IMR-90 (cell line): ENCODE results near the gene CHMP5. TPM values are rescaled to one million over a fixed set of nuclear protein-coding genes. Genes with fewer than 3 reads are reported as not detected.

Experiments
- ATAC-seq: fragments of 200-7000 bp; cut with Tn5 transposase; 2 replicates; pipeline ENCODE4 v1.9.1; 2020; ENCODE audit warnings: low read depth, mild to moderate bottlenecking, moderate library complexity
- BruUV-seq: library from RNA; stranded (reverse); fragments of 400-500 nt; replicated peaks from 2 replicates; lab custom pipeline; 2021; lab: Mats Ljungman, UMichigan
- CTCF ChIA-PET: fragments of 300-600 bp; formaldehyde crosslinking; extraction: SDS; loops from one replicate; lab custom pipeline; 2021; ENCODE audit warnings: antibody characterized with exemption; lab: Yijun Ruan, JAX
- POLR2A ChIA-PET: fragments of 300-600 bp; sonication (Branson Sonifier 250); formaldehyde crosslinking; loops from one replicate; lab custom pipeline; 2022; ENCODE audit warnings: antibody characterized with exemption; ENCODE audit not compliant: unreplicated experiment; lab: Charles Lee
- DNase-seq: peaks from one replicate; pipeline ENCODE4 v3.0.0; 2013
- H2AFZ ChIP-seq: replicated peaks from 2 replicates; pipeline ENCODE3; 2013; ENCODE audit warnings: low read length, mild to moderate bottlenecking; ENCODE audit not compliant: poor library complexity
- H2AK5ac ChIP-seq: 2 replicates; pipeline ENCODE4 v1.6.1; 2013; ENCODE audit warnings: low read depth, low read length, inconsistent platforms
- H2AK9ac ChIP-seq: replicated peaks from 2 replicates; pipeline ENCODE3; 2013; ENCODE audit warnings: mild to moderate bottlenecking, low read depth, low read length, moderate library complexity; ENCODE audit not compliant: poor library complexity
- H2BK120ac ChIP-seq: 2 replicates; pipeline ENCODE4 v1.6.1; 2013; ENCODE audit warnings: low read depth, low read length, inconsistent platforms
- H2BK15ac ChIP-seq: 3 replicates; pipeline ENCODE4 v1.6.1; 2013; ENCODE audit warnings: low read depth, low read length, inconsistent platforms
- H2BK20ac ChIP-seq: 2 replicates; pipeline ENCODE4 v1.6.1; 2013; ENCODE audit warnings: low read depth, mild to moderate bottlenecking, inconsistent platforms, low read length, moderate library complexity
- H2BK5ac ChIP-seq: 2 replicates; pipeline ENCODE4 v1.6.1; 2013; ENCODE audit warnings: mild to moderate bottlenecking, low read depth, low read length, inconsistent platforms; ENCODE audit not compliant: poor library complexity, severe bottlenecking
- H3K14ac ChIP-seq: replicated peaks from 2 replicates; pipeline ENCODE4 v1.6.1; 2013; ENCODE audit warnings: low read depth, low read length, inconsistent platforms
- H3K18ac ChIP-seq: 2 replicates; pipeline ENCODE4 v1.6.1; 2013; ENCODE audit warnings: low read depth, low read length, control low read depth
- H3K23ac ChIP-seq: 2 replicates; pipeline ENCODE4 v1.6.1; 2013; ENCODE audit warnings: low read depth, low read length, inconsistent platforms
- H3K27ac ChIP-seq: 2 replicates; pipeline ENCODE4 v1.5.1; 2013; ENCODE audit warnings: mild to moderate bottlenecking, control low read depth, low read length; ENCODE audit not compliant: insufficient read depth
- H3K27me3 ChIP-seq: 2 replicates; pipeline ENCODE4 v1.6.1; 2013; ENCODE audit warnings: low read length; ENCODE audit not compliant: control insufficient read depth, insufficient read depth
- H3K36me3 ChIP-seq: 2 replicates; pipeline ENCODE4 v1.6.1; 2013; ENCODE audit warnings: low read length, mixed read lengths; ENCODE audit not compliant: control insufficient read depth, insufficient read depth
- H3K4ac ChIP-seq: 2 replicates; pipeline ENCODE4 v1.6.1; 2013; ENCODE audit warnings: low read depth, low read length, inconsistent platforms
- H3K4me1 ChIP-seq: 2 replicates; pipeline ENCODE4 v1.6.1; 2013; ENCODE audit warnings: low read length, mixed read lengths; ENCODE audit not compliant: control insufficient read depth, insufficient read depth
- H3K4me2 ChIP-seq: 2 replicates; pipeline ENCODE4 v1.6.1; 2013; ENCODE audit warnings: low read depth, mild to moderate bottlenecking, control low read depth, low read length, moderate library complexity
- H3K4me3 ChIP-seq: 2 replicates; pipeline ENCODE4 v1.5.1; 2013; ENCODE audit warnings: low read depth, mild to moderate bottlenecking, control low read depth, low read length, moderate library complexity; ENCODE audit not compliant: insufficient read depth
- H3K56ac ChIP-seq: 2 replicates; pipeline ENCODE4 v1.6.1; 2013; ENCODE audit warnings: low read length, inconsistent platforms; ENCODE audit not compliant: insufficient read depth; ENCODE audit errors: extremely low read depth
- H3K79me1 ChIP-seq, 2 experiments: 2 replicates each; pipeline ENCODE4 v1.6.1; 2013; ENCODE audit warnings: low read length in 2 of 2, inconsistent platforms in 1 of 2, low read depth in 1 of 2
- H3K9ac ChIP-seq: 2 replicates; pipeline ENCODE4 v1.6.1; 2013; ENCODE audit warnings: low read depth, low read length, control low read depth
- H3K9me1 ChIP-seq: 2 replicates; pipeline ENCODE4 v1.6.1; 2013; ENCODE audit warnings: low read length, inconsistent platforms; ENCODE audit not compliant: insufficient read depth
- H3K9me3 ChIP-seq: 2 replicates; pipeline ENCODE4 v1.6.1; 2013; ENCODE audit warnings: low read length; ENCODE audit not compliant: control insufficient read depth, insufficient read depth
- H4K20me1 ChIP-seq: 2 replicates; pipeline ENCODE4 v1.6.1; 2013; ENCODE audit warnings: low read length, inconsistent platforms; ENCODE audit not compliant: insufficient read depth
- H4K5ac ChIP-seq: 2 replicates; pipeline ENCODE4 v1.6.1; 2013; ENCODE audit warnings: mild to moderate bottlenecking, low read depth, low read length, control low read depth
- H4K8ac ChIP-seq, 2 experiments: 2 replicates each; pipeline ENCODE4 v1.6.1; 2013; ENCODE audit warnings: low read depth in 2 of 2, low read length in 2 of 2, control low read depth in 1 of 2, inconsistent platforms in 1 of 2
- H4K91ac ChIP-seq: 2 replicates; pipeline ENCODE4 v1.6.1; 2013; ENCODE audit warnings: low read depth, low read length, inconsistent platforms; ENCODE audit not compliant: insufficient read depth
- BHLHE40 ChIP-seq: fragments of 150-350 bp; IDR thresholded peaks from 2 replicates; pipeline ENCODE4 v1.6.1; 2016; ENCODE audit warnings: mild to moderate bottlenecking, low read depth, low read length
- CEBPB ChIP-seq: IDR thresholded peaks from 2 replicates; pipeline ENCODE4 v1.6.1; 2012; ENCODE audit warnings: low read depth, low read length, improper control_type of control experiment
- CHD1 ChIP-seq: IDR thresholded peaks from 2 replicates; pipeline ENCODE4 v1.6.1; 2012; ENCODE audit warnings: low read depth, low read length, improper control_type of control experiment
- FOS ChIP-seq: fragments of 150-350 bp; IDR thresholded peaks from 2 replicates; pipeline ENCODE4 v1.6.1; 2016; ENCODE audit warnings: low read depth, low read length
- MAZ ChIP-seq: IDR thresholded peaks from 2 replicates; pipeline ENCODE4 v1.6.1; 2012; ENCODE audit warnings: low read depth, mild to moderate bottlenecking, low read length, improper control_type of control experiment, moderate library complexity, borderline replicate concordance
- MXI1 ChIP-seq: IDR thresholded peaks from 2 replicates; pipeline ENCODE4 v1.6.1; 2012; ENCODE audit warnings: low read depth, mild to moderate bottlenecking, low read length, moderate library complexity, borderline replicate concordance
- NFE2L2 ChIP-seq: fragments of 150-350 bp; IDR thresholded peaks from 2 replicates; pipeline ENCODE4 v1.6.1; 2016; ENCODE audit warnings: low read depth, mild to moderate bottlenecking, low read length
- POLR2A ChIP-seq: IDR thresholded peaks from 2 replicates; pipeline ENCODE4 v1.6.1; 2012; ENCODE audit warnings: mild to moderate bottlenecking, low read depth, low read length
- RCOR1 ChIP-seq: IDR thresholded peaks from 2 replicates; pipeline ENCODE4 v1.6.1; 2012; ENCODE audit warnings: mild to moderate bottlenecking, low read length, improper control_type of control experiment; ENCODE audit not compliant: insufficient replicate concordance
- RFX5 ChIP-seq: IDR thresholded peaks from 2 replicates; pipeline ENCODE4 v1.8.0; 2012; ENCODE audit warnings: low read depth, mild to moderate bottlenecking, low read length, moderate library complexity
- SMC3 ChIP-seq: fragments of 150-350 bp; IDR thresholded peaks from 2 replicates; pipeline ENCODE4 v1.6.1; 2016; ENCODE audit warnings: low read depth, mild to moderate bottlenecking, antibody characterized with exemption, low read length, moderate library complexity
- WGBS, 2 experiments: methylation state at CpG; one replicate each; pipeline versions ENCODE4 v1.1.5 to v1.1.7; 2013; ENCODE audit warnings: missing lambda C conversion rate in 2 of 2; ENCODE audit not compliant: insufficient read length in 1 of 2; ENCODE audit errors: extremely low coverage in 2 of 2; 5-methylcytosine and 5-hydroxymethylcytosine counted together
- dilution Hi-C: fragments of 300-500 bp; cut with HindIII; formaldehyde crosslinking; loops from one replicate; pipeline ENCODE4 v1.14.3; 2018; ENCODE audit warnings: low sequenced_read_pairs; ENCODE audit not compliant: unreplicated experiment
- in situ Hi-C: fragments of 300-500 bp; cut with MboI; formaldehyde crosslinking; loops from 3 replicates; pipeline ENCODE4 v1.14.3; 2019; ENCODE audit warnings: low sequenced_read_pairs, inconsistent platforms, mixed read lengths
- intact Hi-C: fragments of 100-400 bp; cut with micrococcal nuclease; formaldehyde crosslinking; loops from 2 replicates; pipeline ENCODE4 v1.10.0; 2022
- polyA plus RNA-seq, 3 experiments: library from polyadenylated mRNA; depleted of rRNA; stranded (reverse); fragments of >200 nt; gene quantifications; 2 replicates each; pipeline ENCODE4 v1.2.3, GENCODE V29; 2012; ENCODE audit warnings: low replicate concordance in 1 of 3
- total RNA-seq: library from RNA; depleted of rRNA; stranded (reverse); fragments of >200 nt; gene quantifications from 2 replicates; pipeline ENCODE4 v1.2.3, GENCODE V29; 2012
- TF ChIP-seq, protein P1 (sequence below): fragments of 150-350 bp; IDR thresholded peaks from 2 replicates; pipeline ENCODE4 v1.6.1; 2016; ENCODE audit warnings: low read depth, mild to moderate bottlenecking, low read length, moderate library complexity, borderline replicate concordance
- TF ChIP-seq, protein P2 (sequence below): conservative IDR thresholded peaks from 2 replicates; pipeline ENCODE4 v1.5.1; 2012; ENCODE audit warnings: mild to moderate bottlenecking, low read depth, low read length, improper control_type of control experiment
- TF ChIP-seq, protein P3 (sequence below): fragments of 150-350 bp; IDR thresholded peaks from 2 replicates; pipeline ENCODE4 v1.6.1; 2017; ENCODE audit warnings: mild to moderate bottlenecking, antibody characterized with exemption, low read length, low read depth

Gene CHMP5
- total and polyA plus RNA-seq, 2 of the 4 experiments (the other 2 are of a cell fraction) = 70.6 to 80.8 TPM

DNA sequence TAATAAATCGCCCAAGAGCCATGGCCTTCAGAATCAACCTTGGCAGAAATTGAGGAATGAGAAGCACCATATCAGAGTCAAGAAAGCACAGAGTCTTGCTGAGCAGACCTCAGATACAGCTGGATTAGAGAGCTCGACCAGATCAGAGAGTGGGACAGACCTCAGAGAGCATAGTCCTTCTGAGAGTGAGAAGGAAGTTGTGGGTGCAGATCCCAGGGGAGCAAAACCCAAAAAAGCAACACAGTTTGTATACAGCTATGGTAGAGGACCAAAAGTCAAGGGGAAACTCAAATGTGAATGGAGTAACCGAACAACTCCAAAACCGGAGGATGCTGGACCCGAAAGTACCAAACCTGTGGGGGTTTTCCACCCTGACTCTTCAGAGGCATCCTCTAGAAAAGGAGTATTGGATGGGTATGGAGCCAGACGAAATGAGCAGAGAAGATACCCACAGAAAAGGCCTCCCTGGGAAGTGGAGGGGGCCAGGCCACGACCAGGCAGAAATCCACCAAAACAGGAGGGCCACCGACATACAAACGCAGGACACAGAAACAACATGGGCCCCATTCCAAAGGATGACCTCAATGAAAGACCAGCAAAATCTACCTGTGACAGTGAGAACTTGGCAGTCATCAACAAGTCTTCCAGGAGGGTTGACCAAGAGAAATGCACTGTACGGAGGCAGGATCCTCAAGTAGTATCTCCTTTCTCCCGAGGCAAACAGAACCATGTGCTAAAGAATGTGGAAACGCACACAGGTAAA is 30.0 kb downstream of the CHMP5 start:
- H3K4me1 ChIP-seq = peaks cover 5% of the 10 kb centered on the region; the same call in 1 of the 2 replicates
- H3K9me1 ChIP-seq = peaks cover 10% of the 10 kb centered on the region
- no peak overlapping the region for H4K8ac ChIP-seq
- H3K14ac ChIP-seq = no peak overlapping the region
- H2BK15ac ChIP-seq = no peak overlapping the region
- H4K91ac ChIP-seq = no peak overlapping the region
- peak overlapping the region; percentile 13; the same call in 1 of the 2 replicates for H2AK5ac ChIP-seq
- WGBS, 2 experiments = 100% methylated on average over 3 of the region's 12 CpGs; no CpG with 5 or more reads in 1 of the 2 experiments
- intact Hi-C loops (loop anchor here (10.0 kb wide), 1 partner anchor 60 kb away; no protein-coding TSS in a partner anchor), in situ Hi-C loops (loop anchor here (5.0 kb wide), 1 partner anchor 172 kb away; no protein-coding TSS in a partner anchor), dilution Hi-C loops (loop anchor here (25.0 kb wide), 1 partner anchor 167 kb away; the partner anchor contains the start of gene NOL6)
- ChIA-PET CTCF (interaction anchor here (0.6 kb wide), 1 partner anchor 8 kb away, joined by 5 read pairs; no protein-coding TSS in a partner anchor), POLR2A (no interaction called here)
- no peaks in the 10 kb centered on the region for H3K27me3 ChIP-seq
- H3K4me3 ChIP-seq = no peak overlapping the region
- 0 out of 2 replicates have a peak, but pooled peaks cover 4% of the 10 kb centered on the region for H4K20me1 ChIP-seq
- TSS peak; percentile 39 for BruUV-seq
- no peak overlapping the region for H3K4ac ChIP-seq
- H2BK120ac ChIP-seq = no peak overlapping the region
- no peak overlapping the region for H3K27ac ChIP-seq
- peaks cover 50 to 89% of the 10 kb centered on the region in 2 experiments for H3K79me1 ChIP-seq
- H2AK9ac ChIP-seq = peak overlapping the region; percentile 35
- H3K36me3 ChIP-seq = peaks cover 37% of the 10 kb centered on the region
- no peak overlapping the region for H3K56ac ChIP-seq
- H3K9me3 ChIP-seq = no peaks in the 10 kb centered on the region
- no peak overlapping the region for H3K23ac ChIP-seq
- ATAC-seq (no peak), DNase-seq (no peak)
- no peak overlapping the region for H3K4me2 ChIP-seq
- H4K5ac ChIP-seq = no peak overlapping the region
- H3K9ac ChIP-seq = no peak overlapping the region
- no peak overlapping the region for H3K18ac ChIP-seq
- no peak overlapping the region for H2BK5ac ChIP-seq
- H2BK20ac ChIP-seq = no peak overlapping the region
- no peak overlapping the region for H2AFZ ChIP-seq
- TF ChIP-seq NFE2L2 (no peak), BHLHE40 (no peak), SMC3 (no peak), RCOR1 (no peak), RFX5 (no peak), CEBPB (no peak), MXI1 (no peak), MAZ (no peak), CHD1 (no peak), FOS (no peak), POLR2A (no peak)
- TF ChIP-seq, protein P1, sequence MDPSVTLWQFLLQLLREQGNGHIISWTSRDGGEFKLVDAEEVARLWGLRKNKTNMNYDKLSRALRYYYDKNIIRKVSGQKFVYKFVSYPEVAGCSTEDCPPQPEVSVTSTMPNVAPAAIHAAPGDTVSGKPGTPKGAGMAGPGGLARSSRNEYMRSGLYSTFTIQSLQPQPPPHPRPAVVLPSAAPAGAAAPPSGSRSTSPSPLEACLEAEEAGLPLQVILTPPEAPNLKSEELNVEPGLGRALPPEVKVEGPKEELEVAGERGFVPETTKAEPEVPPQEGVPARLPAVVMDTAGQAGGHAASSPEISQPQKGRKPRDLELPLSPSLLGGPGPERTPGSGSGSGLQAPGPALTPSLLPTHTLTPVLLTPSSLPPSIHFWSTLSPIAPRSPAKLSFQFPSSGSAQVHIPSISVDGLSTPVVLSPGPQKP = no peak
- TF ChIP-seq, protein P2, sequence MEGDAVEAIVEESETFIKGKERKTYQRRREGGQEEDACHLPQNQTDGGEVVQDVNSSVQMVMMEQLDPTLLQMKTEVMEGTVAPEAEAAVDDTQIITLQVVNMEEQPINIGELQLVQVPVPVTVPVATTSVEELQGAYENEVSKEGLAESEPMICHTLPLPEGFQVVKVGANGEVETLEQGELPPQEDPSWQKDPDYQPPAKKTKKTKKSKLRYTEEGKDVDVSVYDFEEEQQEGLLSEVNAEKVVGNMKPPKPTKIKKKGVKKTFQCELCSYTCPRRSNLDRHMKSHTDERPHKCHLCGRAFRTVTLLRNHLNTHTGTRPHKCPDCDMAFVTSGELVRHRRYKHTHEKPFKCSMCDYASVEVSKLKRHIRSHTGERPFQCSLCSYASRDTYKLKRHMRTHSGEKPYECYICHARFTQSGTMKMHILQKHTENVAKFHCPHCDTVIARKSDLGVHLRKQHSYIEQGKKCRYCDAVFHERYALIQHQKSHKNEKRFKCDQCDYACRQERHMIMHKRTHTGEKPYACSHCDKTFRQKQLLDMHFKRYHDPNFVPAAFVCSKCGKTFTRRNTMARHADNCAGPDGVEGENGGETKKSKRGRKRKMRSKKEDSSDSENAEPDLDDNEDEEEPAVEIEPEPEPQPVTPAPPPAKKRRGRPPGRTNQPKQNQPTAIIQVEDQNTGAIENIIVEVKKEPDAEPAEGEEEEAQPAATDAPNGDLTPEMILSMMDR = no peak
- TF ChIP-seq, protein P3, sequence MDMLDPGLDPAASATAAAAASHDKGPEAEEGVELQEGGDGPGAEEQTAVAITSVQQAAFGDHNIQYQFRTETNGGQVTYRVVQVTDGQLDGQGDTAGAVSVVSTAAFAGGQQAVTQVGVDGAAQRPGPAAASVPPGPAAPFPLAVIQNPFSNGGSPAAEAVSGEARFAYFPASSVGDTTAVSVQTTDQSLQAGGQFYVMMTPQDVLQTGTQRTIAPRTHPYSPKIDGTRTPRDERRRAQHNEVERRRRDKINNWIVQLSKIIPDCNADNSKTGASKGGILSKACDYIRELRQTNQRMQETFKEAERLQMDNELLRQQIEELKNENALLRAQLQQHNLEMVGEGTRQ = no peak
